Measurements from ENCODE around the gene GLRX.
"Not testable (repeated sequence)": the region's sequence is repeated elsewhere in the genome, so short reads cannot be mapped to it uniquely, and the experiment has no call there.

Gene GLRX, protein sequence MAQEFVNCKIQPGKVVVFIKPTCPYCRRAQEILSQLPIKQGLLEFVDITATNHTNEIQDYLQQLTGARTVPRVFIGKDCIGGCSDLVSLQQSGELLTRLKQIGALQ

GRCh38 chr5:95822542-95823181 is at the start of gene GLRX:
TSS of gene GLRX (minus strand) at chr5:95822726. CDS start at chr5:95822662, 64 bp downstream.
- peak; percentile 91 for DNase-seq (ENCODE audit: low read depth, low spot score)
- no peak for TF ChIP-seq CTCF (IDR thresholded peaks at IDR 0.05; ENCODE audit: low read depth, low read length)
- peak within 1 kb of the TSS; percentile 64 for H3K4me3 ChIP-seq (ENCODE audit: low read depth, low read length)
- in situ Hi-C loops (cut with HindIII; ENCODE audit: low sequenced_read_pairs), result no loop called here

GRCh38 chr5:95871146-95871806 is 48.8 kb upstream of the GLRX start:
- no peak for TF ChIP-seq CTCF (IDR thresholded peaks at IDR 0.05; ENCODE audit: low read depth, low read length)
- no peak for DNase-seq (ENCODE audit: low read depth, low spot score)
- no peak overlapping the region for H3K4me3 ChIP-seq (ENCODE audit: low read depth, low read length)
- in situ Hi-C loops (cut with HindIII; ENCODE audit: low sequenced_read_pairs), result no loop called here

DNA sequence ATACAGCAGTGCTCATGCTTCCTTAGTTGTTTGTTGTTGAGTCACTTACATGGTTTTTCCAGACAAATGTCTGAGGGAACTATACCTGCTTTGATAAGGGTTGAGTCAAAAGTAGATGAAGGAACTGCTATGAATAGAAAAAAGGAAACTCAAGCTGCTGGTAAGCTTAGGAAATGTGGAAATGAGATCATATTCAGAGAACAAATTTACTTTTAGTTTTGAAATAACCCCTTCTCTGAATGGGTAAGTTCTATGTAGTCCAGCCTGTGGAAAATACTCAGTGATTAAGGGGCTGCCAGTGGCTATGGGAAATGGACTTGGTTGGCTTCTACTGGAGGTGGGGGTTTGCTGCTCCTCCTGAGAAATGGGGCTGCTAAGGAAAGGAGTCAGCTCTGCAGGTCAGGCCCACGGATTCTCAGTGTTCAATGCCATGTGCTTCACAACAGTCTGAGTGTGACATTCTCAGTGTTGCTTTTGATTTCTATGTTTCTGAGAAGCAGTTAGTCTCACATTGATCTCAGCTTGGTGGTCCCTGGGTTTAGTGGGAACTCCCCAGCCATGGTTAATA is 47.7 kb upstream of the GLRX start:
- peak; percentile 60 for DNase-seq (ENCODE audit: low read depth, low spot score)
- in situ Hi-C loops (cut with HindIII; ENCODE audit: low sequenced_read_pairs), result no loop called here
- TF ChIP-seq CTCF (IDR thresholded peaks at IDR 0.05; ENCODE audit: low read depth, low read length), result no peak
- H3K4me3 ChIP-seq (ENCODE audit: low read depth, low read length), result no peak overlapping the region

- H3K4me3 ChIP-seq (ENCODE audit: low read depth, low read length); in situ Hi-C loops (cut with HindIII; ENCODE audit: low sequenced_read_pairs); DNase-seq (ENCODE audit: low read depth, low spot score): not testable (repeated sequence)
Observed at GRCh38 chr5:95869173-95869855, 46.8 kb upstream of the GLRX start.

DNA sequence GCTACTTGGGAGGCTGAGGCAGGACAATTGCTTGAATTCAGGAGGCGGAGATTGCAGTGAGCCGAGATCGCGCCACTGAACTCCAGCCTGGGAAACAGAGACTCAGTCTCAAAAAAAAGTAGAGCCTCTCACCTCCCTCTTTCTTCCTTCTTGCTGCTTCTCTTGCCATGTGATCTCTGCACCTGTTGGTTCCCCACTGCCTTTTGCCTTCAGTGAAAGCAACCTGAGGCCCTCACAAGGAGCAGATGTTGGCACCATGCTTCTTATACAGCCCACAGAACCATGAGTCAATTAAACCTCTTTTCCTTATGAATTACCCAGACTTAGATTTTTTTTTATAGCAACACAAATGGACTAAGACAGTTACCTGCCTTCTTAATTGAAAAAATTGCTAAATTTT is 45.6 kb upstream of the GLRX start:
- TF ChIP-seq CTCF (IDR thresholded peaks at IDR 0.05; ENCODE audit: low read depth, low read length), result no peak
- in situ Hi-C loops (cut with HindIII; ENCODE audit: low sequenced_read_pairs), result no loop called here
- no peak for DNase-seq (ENCODE audit: low read depth, low spot score)
- no peak overlapping the region for H3K4me3 ChIP-seq (ENCODE audit: low read depth, low read length)

DNA sequence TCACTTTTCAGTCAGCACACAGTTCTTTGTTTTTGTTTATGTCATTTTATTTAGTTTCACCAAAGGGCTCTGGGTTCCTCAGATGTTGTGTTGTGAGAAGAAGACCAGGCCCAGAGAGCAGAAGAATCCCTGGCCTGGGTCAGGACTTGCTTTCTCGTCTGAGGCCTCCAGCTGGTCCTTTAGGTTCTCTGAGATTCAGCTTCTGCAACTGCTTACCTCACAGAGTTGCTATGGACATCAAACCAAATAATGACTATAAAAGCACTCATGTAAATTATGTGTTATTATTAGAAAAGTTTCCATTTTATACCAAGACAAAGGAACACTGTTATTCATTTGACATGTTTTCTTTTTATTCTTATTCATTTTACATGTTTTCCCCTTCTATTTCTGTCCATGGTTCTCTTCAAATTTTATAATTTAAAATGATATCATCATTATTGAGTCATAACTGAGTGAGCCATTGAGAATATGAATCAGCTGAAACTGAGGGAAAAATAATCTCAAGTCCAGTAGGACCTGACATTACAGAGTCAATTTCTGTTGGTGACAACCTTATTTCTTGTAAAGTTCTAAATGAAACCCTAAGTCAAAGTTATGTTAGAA is 44.0 kb upstream of the GLRX start:
- no peak for TF ChIP-seq CTCF (IDR thresholded peaks at IDR 0.05; ENCODE audit: low read depth, low read length)
- in situ Hi-C loops (cut with HindIII; ENCODE audit: low sequenced_read_pairs), result no loop called here
- H3K4me3 ChIP-seq (ENCODE audit: low read depth, low read length), result no peak overlapping the region
- DNase-seq (ENCODE audit: low read depth, low spot score), result peak; percentile 42

All from astrocyte of the spinal cord (primary cell).